KBM-7 (cell line): Measurements from ENCODE around the gene RNF43.

ENCODE experiments used
- DNase-seq: peaks from one replicate; pipeline ENCODE4 v3.0.0-alpha.2; 2015
- in situ Hi-C: fragments of 300-500 bp; cut with MboI; formaldehyde crosslinking; loops from 2 replicates; pipeline ENCODE4 v1.14.3; 2020; ENCODE audit warnings: low sequenced_read_pairs, low pct_unique_long_range_greater_than_20kb, mixed read lengths

The RNF43 gene

GRCh38 chr17:58370716-58371115, 46.6 kb downstream of the RNF43 start:
- in situ Hi-C loops, result no loop called here
- DNase-seq, result no peak

DNA sequence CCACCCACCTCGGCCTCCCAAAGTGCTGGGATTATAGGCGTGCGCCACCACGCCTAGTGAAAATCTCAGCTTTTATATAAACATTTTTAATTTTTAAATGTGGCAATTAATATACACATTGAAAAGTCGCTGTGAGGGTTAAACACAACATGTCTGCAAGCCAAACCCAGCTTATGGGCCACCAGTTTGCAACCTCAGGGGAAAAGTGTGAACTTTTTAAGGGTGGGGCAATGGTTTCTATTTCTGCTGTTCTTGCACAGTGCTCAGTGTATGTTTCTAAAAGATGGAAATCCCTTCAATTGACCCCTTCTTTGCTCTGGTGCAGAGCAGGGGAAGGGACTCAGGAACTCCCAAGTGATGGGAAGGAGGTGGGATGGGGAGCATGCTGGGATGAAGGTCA, 47.0 kb downstream of the RNF43 start:
- no peak for DNase-seq
- in situ Hi-C loops, result no loop called here

GRCh38 chr17:58369214-58370031, 47.9 kb downstream of the RNF43 start:
- DNase-seq, result no peak
- in situ Hi-C loops, result no loop called here

GRCh38 chr17:58368860-58369213, 48.5 kb downstream of the RNF43 start:
- in situ Hi-C loops, result no loop called here
- DNase-seq, result no peak
